LoVo (cell line): ENCODE measurements around the gene CASP10.
"Not testable (repeated sequence)": the region's sequence is repeated elsewhere in the genome, so short reads cannot be mapped to it uniquely, and the experiment has no call there.

Experiments used
- DNase-seq: peaks from one replicate; pipeline ENCODE4 v3.0.0-alpha.2; 2016; ENCODE audit warnings: low spot score

The CASP10 gene

DNA sequence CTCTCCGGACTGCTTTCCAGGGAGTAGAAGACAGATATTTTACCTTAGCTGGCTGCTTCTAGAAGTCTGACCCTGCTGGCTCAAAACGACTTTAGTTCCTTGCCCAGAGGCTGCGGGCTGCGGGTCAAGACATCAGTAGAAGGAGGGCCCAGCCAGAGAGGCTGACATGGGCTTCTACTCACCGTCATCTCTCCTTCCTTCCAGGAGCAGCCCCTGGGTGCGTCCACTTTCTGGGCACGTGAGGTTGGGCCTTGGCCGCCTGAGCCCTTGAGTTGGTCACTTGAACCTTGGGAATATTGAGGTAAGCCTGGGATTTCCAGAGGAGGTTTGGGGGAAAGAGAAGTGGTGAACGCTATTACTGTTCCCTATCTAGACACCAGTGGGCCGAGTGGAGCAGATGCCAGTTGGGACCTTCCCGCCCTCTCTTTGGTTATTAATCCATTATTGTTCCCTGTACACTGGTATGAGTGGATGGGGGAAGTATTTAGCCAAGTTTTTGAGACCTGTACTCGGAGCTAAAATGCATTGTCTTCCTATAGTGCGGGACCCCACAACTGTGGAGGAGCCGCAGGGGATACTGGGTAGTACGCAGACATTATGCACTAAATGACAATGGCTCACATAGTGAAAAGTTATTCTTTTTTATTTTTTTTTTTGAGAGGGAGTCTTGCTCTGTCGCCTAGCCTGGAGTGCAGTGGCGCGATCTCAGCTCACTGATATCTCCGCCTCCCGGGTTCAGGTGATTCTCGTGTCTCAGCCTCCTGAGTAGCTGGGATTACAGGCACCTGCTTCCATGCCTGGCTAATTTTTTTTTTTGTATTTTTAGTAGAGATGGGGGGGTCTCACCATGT lies 51.1 kb downstream of the CASP10 start:
- no peak for DNase-seq

DNA sequence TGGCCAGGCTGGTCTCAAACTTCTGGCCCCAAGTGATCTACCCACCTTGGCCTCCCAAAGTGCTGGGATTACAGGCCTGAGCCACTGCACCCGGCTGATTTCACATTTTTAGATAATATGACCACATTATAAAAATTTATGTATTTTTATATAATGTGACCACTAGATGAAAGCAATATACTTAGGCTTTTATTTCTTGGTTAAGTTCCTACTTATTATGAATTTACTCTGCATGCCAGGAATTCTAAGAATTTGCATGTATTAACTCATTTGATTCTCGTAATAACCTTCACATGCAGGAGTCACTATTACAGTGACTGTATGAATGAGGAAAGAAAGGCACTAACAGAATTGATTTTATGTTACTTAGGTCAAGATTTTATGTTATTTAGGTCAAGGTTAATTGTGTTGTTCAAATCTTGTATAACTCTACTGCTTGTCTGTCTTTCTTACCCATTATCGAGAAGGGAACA lies 51.8 kb downstream of the CASP10 start:
- no peak for DNase-seq

DNA sequence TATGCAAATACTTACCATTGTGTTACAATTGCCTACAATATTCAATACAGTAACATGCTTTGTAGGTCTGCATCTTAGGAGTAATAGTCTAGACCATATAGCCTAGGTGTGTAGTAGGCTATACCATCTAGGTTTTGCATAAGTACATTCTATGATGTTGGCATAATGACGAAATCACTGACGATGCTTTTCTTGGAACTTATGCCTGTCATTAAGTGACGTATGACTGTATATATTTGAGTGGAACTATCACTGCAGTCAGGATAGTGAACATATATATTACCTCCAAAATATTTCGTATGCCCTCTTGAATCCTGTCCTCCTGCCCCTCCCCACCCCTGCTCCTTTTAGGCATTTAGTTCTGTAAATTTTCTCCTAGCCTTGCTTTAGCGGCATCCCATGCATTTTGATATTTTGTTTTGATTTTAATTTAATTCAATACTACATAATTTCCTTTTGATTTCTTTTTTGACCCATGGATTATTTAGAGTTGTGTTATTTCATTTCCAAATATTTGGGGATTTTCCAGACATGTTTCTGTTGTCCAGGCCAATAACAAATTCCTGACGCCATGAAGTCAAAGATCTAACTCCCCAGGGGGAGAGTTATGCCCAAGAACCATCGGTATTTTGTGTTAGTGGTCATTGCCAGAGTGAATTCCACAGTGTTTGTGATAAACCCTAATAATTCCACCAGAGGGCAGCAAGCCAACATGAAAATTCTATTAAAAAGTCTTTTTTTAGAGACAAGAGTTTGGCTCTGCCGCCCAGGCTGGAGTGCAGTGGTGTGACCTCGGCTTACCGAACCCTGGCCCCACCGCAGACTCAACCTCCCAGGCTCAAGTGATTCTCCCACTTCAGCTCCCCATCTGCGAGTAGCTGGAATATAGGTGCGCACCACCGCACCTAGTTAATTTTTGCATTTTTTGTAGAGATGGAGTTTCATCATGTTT lies 53.2 kb downstream of the CASP10 start:
- peak; percentile 23 for DNase-seq

- no peak for DNase-seq
These were observed 54.7 kb downstream of the CASP10 start for GRCh38 chr2:201237486-201238123.

- not testable (repeated sequence) for DNase-seq
These were observed 56.4 kb downstream of the CASP10 start for GRCh38 chr2:201239167-201239935.

- DNase-seq, result no peak
These were observed 59.8 kb downstream of the CASP10 start for GRCh38 chr2:201242571-201243277.

DNA sequence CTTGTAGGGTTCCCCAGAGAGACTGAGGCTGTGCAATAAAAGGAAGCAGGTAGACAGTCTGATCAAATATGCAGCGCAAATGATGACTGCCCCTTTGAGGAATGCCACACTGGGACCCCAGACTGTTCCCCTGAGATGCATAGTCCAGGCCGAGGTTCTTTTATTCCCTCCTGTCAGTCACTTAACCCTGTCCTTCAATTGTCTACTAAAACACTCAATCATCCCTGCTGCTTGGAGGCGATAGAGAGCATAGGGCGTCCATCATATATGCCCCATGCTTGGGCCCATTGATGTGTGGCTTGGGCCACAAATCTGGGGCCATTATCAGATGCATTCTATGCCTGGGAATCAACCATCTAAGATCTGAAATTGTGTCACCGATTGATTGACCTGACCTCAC lies 61.9 kb downstream of the CASP10 start:
- no peak for DNase-seq

- DNase-seq, result no peak
These were observed 63.3 kb downstream of the CASP10 start for GRCh38 chr2:201246280-201246679.

DNA sequence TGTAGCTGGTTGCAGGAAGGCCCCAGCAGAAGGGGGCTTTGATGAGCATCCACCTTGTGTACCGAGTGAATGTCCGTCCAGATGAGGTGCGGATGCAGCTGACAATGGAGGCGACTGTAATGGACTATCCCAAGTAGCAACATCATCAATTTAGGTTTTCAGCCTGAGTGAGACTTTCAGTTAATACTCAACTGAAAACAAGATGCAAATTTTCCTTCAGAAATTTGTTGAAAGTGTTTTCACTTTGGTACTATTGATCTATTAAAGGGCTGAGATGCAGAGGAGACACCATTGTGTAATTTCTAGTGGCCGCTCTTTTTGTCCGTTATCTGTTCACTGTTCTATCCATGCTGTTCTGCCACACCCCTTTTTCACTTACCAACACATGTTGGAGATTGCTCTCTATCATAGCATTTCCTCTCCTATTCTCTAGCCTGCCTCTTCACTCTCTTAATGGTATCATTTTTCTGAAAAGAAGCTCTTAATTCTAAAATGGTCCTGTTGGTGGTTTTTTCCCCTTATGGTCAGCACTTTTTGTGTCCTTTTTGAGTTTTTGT lies 65.4 kb downstream of the CASP10 start:
- DNase-seq, result no peak

GRCh38 chr2:201249889-201250288 lies 66.9 kb downstream of the CASP10 start:
- no peak for DNase-seq

- no peak for DNase-seq
These were observed 67.8 kb downstream of the CASP10 start for GRCh38 chr2:201250741-201251140.

DNA sequence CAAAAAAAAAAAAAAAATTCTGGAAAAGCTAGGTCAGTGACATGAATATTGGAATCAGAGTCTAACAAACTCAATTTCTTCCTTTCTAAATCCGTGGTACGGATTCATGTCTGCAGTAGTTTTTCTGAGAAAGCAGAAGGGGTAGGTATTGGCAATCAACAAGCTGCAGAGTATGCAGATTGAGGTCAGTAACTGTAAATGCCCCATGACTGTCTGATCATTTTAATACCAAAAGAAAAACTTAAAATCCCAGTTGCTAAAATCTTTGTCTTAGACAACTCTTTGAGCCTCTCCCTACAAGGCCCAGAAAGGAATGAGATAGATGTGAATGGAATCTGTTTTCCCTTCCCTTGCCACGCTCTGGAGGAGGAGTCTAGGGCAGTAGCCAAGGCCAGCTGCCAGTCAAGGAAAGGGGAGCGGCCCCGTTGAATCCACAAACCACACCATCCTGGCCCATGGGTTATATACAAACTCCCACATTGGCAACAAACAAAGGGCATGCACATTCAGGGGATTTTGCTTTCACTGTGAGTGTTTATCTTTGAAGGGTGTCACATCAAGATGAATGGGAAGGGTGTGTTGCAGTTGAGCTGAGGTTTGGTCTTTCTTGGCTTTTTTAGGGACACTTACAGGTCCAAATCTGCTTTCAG lies 71.3 kb downstream of the CASP10 start:
- DNase-seq, result peak; percentile 46

DNA sequence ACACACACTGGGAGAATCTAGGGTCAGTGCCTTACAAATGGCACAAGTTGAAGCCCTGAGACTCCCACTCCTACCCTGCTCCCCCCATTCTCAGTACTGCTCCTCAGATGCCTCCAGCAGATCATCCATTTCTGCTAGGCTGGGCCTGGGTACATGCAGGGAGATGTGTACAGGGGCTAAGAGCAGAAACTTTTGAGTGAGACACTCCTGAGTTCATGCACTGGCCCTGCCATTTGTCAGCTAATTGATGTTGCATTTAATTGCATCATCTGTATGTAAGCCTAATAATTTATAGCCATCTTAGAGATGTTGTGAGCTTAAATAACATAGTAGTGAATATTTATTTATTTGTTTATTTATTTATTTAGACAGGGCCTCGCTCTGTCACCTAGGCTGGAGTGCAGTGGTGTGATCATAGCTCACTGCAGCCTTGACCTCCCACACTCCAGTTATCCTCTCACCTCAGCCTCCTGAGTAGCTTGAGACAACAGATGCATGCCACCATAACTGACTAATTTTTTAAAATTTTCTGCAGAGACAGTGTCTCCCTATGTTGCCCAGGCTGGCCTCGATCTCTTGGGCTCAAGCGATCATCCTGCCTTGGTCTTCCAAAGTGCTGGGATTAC lies 72.6 kb downstream of the CASP10 start:
- no peak for DNase-seq

DNA sequence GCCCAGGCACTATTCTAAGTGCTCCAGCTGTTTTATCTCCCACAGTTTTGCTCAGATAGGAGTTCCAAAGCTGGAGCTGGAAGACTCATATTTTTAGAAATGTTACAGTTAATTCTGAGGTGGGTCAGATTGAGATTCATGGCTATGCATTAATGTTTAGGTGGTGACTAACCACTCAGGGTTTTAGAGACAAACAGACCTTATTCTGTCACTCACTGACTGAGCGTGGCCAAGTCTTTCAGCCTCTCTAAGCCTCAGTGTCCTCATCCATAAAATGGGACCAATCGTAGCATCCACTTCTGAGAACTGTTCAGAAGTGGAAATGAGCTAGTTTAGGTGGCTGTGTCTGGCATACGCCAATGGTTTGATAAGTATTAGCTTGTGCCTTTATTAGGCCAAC lies 73.1 kb downstream of the CASP10 start:
- no peak for DNase-seq

- DNase-seq, result no peak
These were observed 74.5 kb downstream of the CASP10 start for GRCh38 chr2:201257381-201257955.

GRCh38 chr2:201257956-201258665 lies 75.2 kb downstream of the CASP10 start:
- peak; percentile 83 for DNase-seq

- no peak for DNase-seq
These were observed 76.0 kb downstream of the CASP10 start for GRCh38 chr2:201258666-201259615.
